ENCODE results near the gene TUBA1C.
"Not testable (repeated sequence)": the region's sequence is repeated elsewhere in the genome, so short reads cannot be mapped to it uniquely, and the experiment has no call there.

Gene TUBA1C

GRCh38 chr12:49274396-49275069, 9.7 kb downstream of the TUBA1C start:
- Histone ChIP-seq H3K4me1 (ENCODE audit: control extremely low read depth in 1 of 4, control insufficient read depth in 4 of 4, insufficient read depth in 4 of 4, low read length in 3 of 4) (no peaks in the 10 kb centered on the region), H3K9me3 (ENCODE audit: control extremely low read depth in 1 of 5, control insufficient read depth in 4 of 5, insufficient read depth in 2 of 5, low read depth in 1 of 5, low read length in 4 of 5) (no peaks in the 10 kb centered on the region), H3K36me3 (ENCODE audit: control insufficient read depth in 4 of 4, insufficient read depth in 4 of 4, low read length in 3 of 4) (peaks cover 3 to 43% (median 28%) of the 10 kb centered on the region in 4 experiments), H3K4me3 (ENCODE audit: control insufficient read depth in 1 of 7, extremely low read depth in 1 of 7, insufficient read depth in 4 of 7, low read depth in 2 of 7, low read length in 6 of 7) (no peak overlapping the region), H3K27ac (ENCODE audit: insufficient read depth in 1 of 2, low read depth in 1 of 2, low read length in 2 of 2, poor library complexity in 1 of 2, severe bottlenecking in 2 of 2) (no peak overlapping the region), H3K27me3 (replicated peaks in 2 of 5; ENCODE audit: control insufficient read depth in 4 of 5, insufficient read depth in 5 of 5, low read length in 4 of 5) (no peaks in the 10 kb centered on the region)
- POLR2A ChIA-PET, result no interaction called here
- DNase-seq, result no peak
- CTCF ChIA-PET, result interaction anchor here (1.1 to 4.6 kb wide), 3 partner anchors 10 to 20 kb away, joined by 3 to 27 read pairs (median 8); partner anchors contain the start of gene PRPH
- 88% methylated on average over 5 of the region's 7 CpGs for WGBS (ENCODE audit: insufficient coverage)

GRCh38 chr12:49276304-49277290, 11.7 kb downstream of the TUBA1C start:
- Histone ChIP-seq H3K27me3 (replicated peaks in 2 of 5; ENCODE audit: control insufficient read depth in 4 of 5, insufficient read depth in 5 of 5, low read length in 4 of 5) (no peaks in the 10 kb centered on the region), H3K9me3 (ENCODE audit: control extremely low read depth in 1 of 5, control insufficient read depth in 4 of 5, insufficient read depth in 2 of 5, low read depth in 1 of 5, low read length in 4 of 5) (no peaks in the 10 kb centered on the region), H3K27ac (ENCODE audit: insufficient read depth in 1 of 2, low read depth in 1 of 2, low read length in 2 of 2, poor library complexity in 1 of 2, severe bottlenecking in 2 of 2) (no peak overlapping the region), H3K36me3 (ENCODE audit: control insufficient read depth in 4 of 4, insufficient read depth in 4 of 4, low read length in 3 of 4) (peaks cover 0 to 24% (median 17%) of the 10 kb centered on the region in 4 experiments), H3K4me1 (ENCODE audit: control extremely low read depth in 1 of 4, control insufficient read depth in 4 of 4, insufficient read depth in 4 of 4, low read length in 3 of 4) (no peaks in the 10 kb centered on the region), H3K4me3 (ENCODE audit: control insufficient read depth in 1 of 7, extremely low read depth in 1 of 7, insufficient read depth in 4 of 7, low read depth in 2 of 7, low read length in 6 of 7) (no peak overlapping the region)
- ChIA-PET CTCF (interaction anchor here (0.8 to 4.6 kb wide), 6 partner anchors 9 to 240 kb away, joined by 3 to 27 read pairs (median 4); no protein-coding TSS in a partner anchor), POLR2A (no interaction called here)
- DNase-seq, result no peak
- 91% methylated on average over 11 of the region's 13 CpGs for WGBS (ENCODE audit: insufficient coverage)

GRCh38 chr12:49277466-49277865, 12.6 kb downstream of the TUBA1C start:
- Histone ChIP-seq H3K4me1 (ENCODE audit: control extremely low read depth in 1 of 4, control insufficient read depth in 4 of 4, insufficient read depth in 4 of 4, low read length in 3 of 4) (no peaks in the 10 kb centered on the region), H3K27ac (ENCODE audit: insufficient read depth in 1 of 2, low read depth in 1 of 2, low read length in 2 of 2, poor library complexity in 1 of 2, severe bottlenecking in 2 of 2) (no peak overlapping the region), H3K9me3 (ENCODE audit: control extremely low read depth in 1 of 5, control insufficient read depth in 4 of 5, insufficient read depth in 2 of 5, low read depth in 1 of 5, low read length in 4 of 5) (no peaks in the 10 kb centered on the region), H3K36me3 (ENCODE audit: control insufficient read depth in 4 of 4, insufficient read depth in 4 of 4, low read length in 3 of 4) (peaks cover 0 to 18% (median 15%) of the 10 kb centered on the region in 4 experiments), H3K4me3 (ENCODE audit: control insufficient read depth in 1 of 7, extremely low read depth in 1 of 7, insufficient read depth in 4 of 7, low read depth in 2 of 7, low read length in 6 of 7) (no peak overlapping the region), H3K27me3 (replicated peaks in 2 of 5; ENCODE audit: control insufficient read depth in 4 of 5, insufficient read depth in 5 of 5, low read length in 4 of 5) (no peaks in the 10 kb centered on the region)
- POLR2A ChIA-PET, result no interaction called here
- CTCF ChIA-PET, result interaction anchor here (0.8 to 4.6 kb wide), 6 partner anchors 8 to 240 kb away, joined by 3 to 27 read pairs (median 4); no protein-coding TSS in a partner anchor
- WGBS (ENCODE audit: insufficient coverage), result 100% methylated on average over 7 of the region's 7 CpGs
- no peak for DNase-seq

- Histone ChIP-seq H3K4me3 (ENCODE audit: control insufficient read depth in 1 of 7, extremely low read depth in 1 of 7, insufficient read depth in 4 of 7, low read depth in 2 of 7, low read length in 6 of 7) (no peak overlapping the region), H3K36me3 (ENCODE audit: control insufficient read depth in 4 of 4, insufficient read depth in 4 of 4, low read length in 3 of 4) (peaks cover 0 to 2% (median 0%) of the 10 kb centered on the region in 4 experiments), H3K27me3 (replicated peaks in 2 of 5; ENCODE audit: control insufficient read depth in 4 of 5, insufficient read depth in 5 of 5, low read length in 4 of 5) (no peaks in the 10 kb centered on the region), H3K4me1 (ENCODE audit: control extremely low read depth in 1 of 4, control insufficient read depth in 4 of 4, insufficient read depth in 4 of 4, low read length in 3 of 4) (no peaks in the 10 kb centered on the region), H3K9me3 (ENCODE audit: control extremely low read depth in 1 of 5, control insufficient read depth in 4 of 5, insufficient read depth in 2 of 5, low read depth in 1 of 5, low read length in 4 of 5) (no peaks in the 10 kb centered on the region), H3K27ac (ENCODE audit: insufficient read depth in 1 of 2, low read depth in 1 of 2, low read length in 2 of 2, poor library complexity in 1 of 2, severe bottlenecking in 2 of 2) (no peak overlapping the region)
- ChIA-PET CTCF (interaction anchor here (0.8 to 2.0 kb wide), 6 partner anchors 9 to 79 kb away, joined by 3 to 7 read pairs (median 4); partner anchors contain the start of genes DNAJC22 and PRPH), POLR2A (no interaction called here)
- DNase-seq, result no peak
- 94% methylated on average over 6 of the region's 7 CpGs for WGBS (ENCODE audit: insufficient coverage)
Observed at GRCh38 chr12:49279706-49280159, 14.9 kb downstream of the TUBA1C start.

- POLR2A ChIA-PET; H3K9me3 ChIP-seq (ENCODE audit: control extremely low read depth in 1 of 5, control insufficient read depth in 4 of 5, insufficient read depth in 2 of 5, low read depth in 1 of 5, low read length in 4 of 5); H3K4me1 ChIP-seq (ENCODE audit: control extremely low read depth in 1 of 4, control insufficient read depth in 4 of 4, insufficient read depth in 4 of 4, low read length in 3 of 4); H3K27me3 ChIP-seq (replicated peaks in 2 of 5; ENCODE audit: control insufficient read depth in 4 of 5, insufficient read depth in 5 of 5, low read length in 4 of 5); H3K27ac ChIP-seq (ENCODE audit: insufficient read depth in 1 of 2, low read depth in 1 of 2, low read length in 2 of 2, poor library complexity in 1 of 2, severe bottlenecking in 2 of 2); DNase-seq; H3K4me3 ChIP-seq (ENCODE audit: control insufficient read depth in 1 of 7, extremely low read depth in 1 of 7, insufficient read depth in 4 of 7, low read depth in 2 of 7, low read length in 6 of 7); H3K36me3 ChIP-seq (ENCODE audit: control insufficient read depth in 4 of 4, insufficient read depth in 4 of 4, low read length in 3 of 4): not testable (repeated sequence)
- 91% methylated on average over 5 of the region's 6 CpGs for WGBS (ENCODE audit: insufficient coverage)
- CTCF ChIA-PET, result interaction anchor here (1.4 to 2.0 kb wide), 3 partner anchors 8 to 15 kb away, joined by 4 to 7 read pairs (median 6); partner anchors contain the start of gene PRPH
Observed at GRCh38 chr12:49280545-49280944, 15.7 kb downstream of the TUBA1C start.

- CTCF ChIA-PET, result interaction anchor here (1.6 to 7.0 kb wide), 2 partner anchors 13 to 59 kb away, joined by 5 to 47 read pairs; partner anchors contain the start of gene PRPH
- POLR2A ChIA-PET, result interaction anchor here (0.7 kb wide), 1 partner anchor 234 kb away, joined by 5 read pairs; no protein-coding TSS in a partner anchor
Observed at GRCh38 chr12:49282302-49282701, 17.4 kb downstream of the TUBA1C start.

More at GRCh38 chr12:49282302-49282701, 17.4 kb downstream of the TUBA1C start:
- Histone ChIP-seq H3K4me3 (ENCODE audit: control insufficient read depth in 1 of 7, extremely low read depth in 1 of 7, insufficient read depth in 4 of 7, low read depth in 2 of 7, low read length in 6 of 7) (no peak overlapping the region), H3K36me3 (ENCODE audit: control insufficient read depth in 4 of 4, insufficient read depth in 4 of 4, low read length in 3 of 4) (no peaks in the 10 kb centered on the region), H3K27me3 (replicated peaks in 2 of 5; ENCODE audit: control insufficient read depth in 4 of 5, insufficient read depth in 5 of 5, low read length in 4 of 5) (peaks cover 0 to 8% (median 1%) of the 10 kb centered on the region in 5 experiments), H3K27ac (ENCODE audit: insufficient read depth in 1 of 2, low read depth in 1 of 2, low read length in 2 of 2, poor library complexity in 1 of 2, severe bottlenecking in 2 of 2) (no peak overlapping the region), H3K4me1 (ENCODE audit: control extremely low read depth in 1 of 4, control insufficient read depth in 4 of 4, insufficient read depth in 4 of 4, low read length in 3 of 4) (no peaks in the 10 kb centered on the region), H3K9me3 (ENCODE audit: control extremely low read depth in 1 of 5, control insufficient read depth in 4 of 5, insufficient read depth in 2 of 5, low read depth in 1 of 5, low read length in 4 of 5) (no peaks in the 10 kb centered on the region)
- WGBS (ENCODE audit: insufficient coverage), result 71% methylated on average over 3 of the region's 5 CpGs
- DNase-seq, result no peak

Data from common myeloid progenitor, CD34-positive (primary cell).